ENCODE results near the gene FOXB2. TPM values are rescaled to one million over a fixed set of nuclear protein-coding genes. Genes with fewer than 3 reads are reported as not detected.

Gene FOXB2
- total RNA-seq, 4 donors from 2014 or later, result not detected

- no peak for DNase-seq
- Histone ChIP-seq H3K9me3 (no peaks in the 10 kb centered on the region), H3K4me3 (no peak overlapping the region), H3K4me1 (peaks cover 41 to 44% of the 10 kb centered on the region in 2 donors), H3K27me3 (peaks cover 98 to 100% (median 99%) of the 10 kb centered on the region in 3 donors), H3K27ac (no peak overlapping the region), H3K36me3 (no peaks in the 10 kb centered on the region)
- in situ Hi-C loops (cut with MboI; ENCODE audit: low sequenced_read_pairs in 4 of 4), result no loop called here
- intact Hi-C loops (cut with DNase I; ENCODE audit: low total_unique reads), result no loop called here
- no peak for ATAC-seq
- TF ChIP-seq CTCF (IDR thresholded peaks at IDR 0.05 in 4 of 5, conservative IDR thresholded peaks at IDR 0.05 in 1 of 5), result no peak
- TF ChIP-seq POLR2A (IDR thresholded peaks at IDR 0.05), result no peak
Observed at GRCh38 chr9:77017505-77017894, 2.0 kb upstream of the FOXB2 start.

DNA sequence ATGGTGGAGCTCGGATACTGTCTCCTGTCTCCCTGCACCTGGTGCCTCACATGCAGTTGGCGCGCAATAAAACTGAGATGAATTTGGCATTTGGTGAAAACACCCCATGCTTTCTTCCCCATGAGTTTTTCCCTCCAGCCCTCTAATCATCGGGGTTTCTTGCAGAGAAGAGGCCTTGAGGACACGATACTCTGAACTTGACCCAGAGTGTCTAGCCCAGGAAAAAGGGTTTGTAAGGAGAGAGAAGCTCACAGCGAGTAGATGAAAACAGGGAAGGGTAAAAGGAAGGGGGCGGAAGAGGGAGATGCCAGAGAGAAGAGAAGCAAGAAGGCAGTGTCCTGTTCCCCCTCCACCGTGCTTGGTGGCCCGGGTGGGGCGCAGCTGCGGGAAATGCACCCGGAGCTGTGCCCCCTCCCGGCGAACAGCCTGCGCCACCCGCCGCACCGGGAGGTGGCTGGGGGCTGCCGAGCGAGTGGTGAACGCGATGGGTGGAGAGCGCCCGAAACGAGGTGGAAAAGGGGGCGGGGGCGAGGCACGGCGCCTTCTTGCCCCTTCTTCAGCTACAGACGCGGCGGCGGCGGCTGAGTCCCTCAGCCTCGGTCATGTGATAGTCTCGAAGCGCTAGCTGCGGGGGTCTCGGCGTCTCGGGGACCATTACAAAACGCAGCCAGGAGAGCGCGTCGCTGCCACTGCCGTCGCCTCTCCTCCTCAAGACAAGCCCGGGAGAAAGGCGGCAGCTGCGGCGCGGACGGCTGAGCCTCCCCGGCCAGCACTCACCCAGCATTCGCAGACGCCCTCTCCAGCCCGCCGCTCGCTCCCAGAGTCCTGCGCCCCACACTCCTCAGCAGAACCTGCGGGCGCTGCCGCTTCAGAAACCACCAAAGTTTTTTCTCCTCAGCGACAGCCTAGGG lies 1.1 kb upstream of the FOXB2 start:
- intact Hi-C loops (cut with DNase I; ENCODE audit: low total_unique reads), result no loop called here
- Histone ChIP-seq H3K4me1 (peaks cover 41 to 42% of the 10 kb centered on the region in 2 donors), H3K27ac (no peak overlapping the region), H3K36me3 (no peaks in the 10 kb centered on the region), H3K9me3 (no peaks in the 10 kb centered on the region), H3K4me3 (peak overlapping the region; percentile 28 to 50 (median 38)), H3K27me3 (peaks cover 98 to 100% (median 99%) of the 10 kb centered on the region in 3 donors)
- TF ChIP-seq CTCF (IDR thresholded peaks at IDR 0.05 in 4 of 5, conservative IDR thresholded peaks at IDR 0.05 in 1 of 5) (no peak), POLR2A (IDR thresholded peaks at IDR 0.05) (no peak)
- in situ Hi-C loops (cut with MboI; ENCODE audit: low sequenced_read_pairs in 4 of 4), result no loop called here
- ATAC-seq (peak in 1 of 2 donors; percentile 20), DNase-seq (no peak)

DNA sequence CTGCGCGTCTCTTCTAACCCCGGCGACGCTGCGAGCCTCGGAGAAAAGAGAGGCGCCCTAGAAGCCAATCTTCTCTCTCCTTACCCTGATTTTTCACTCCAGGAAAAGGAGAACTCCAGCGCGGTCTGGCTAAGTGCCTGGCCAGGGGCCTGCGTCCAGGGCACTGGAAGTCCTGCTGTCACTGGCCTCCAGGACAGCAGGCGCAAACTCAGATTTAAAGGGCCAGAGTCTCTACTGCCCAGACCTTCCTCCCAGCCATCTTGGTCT lies 553 bp upstream of the FOXB2 start:
- peaks cover 97 to 100% (median 99%) of the 10 kb centered on the region in 3 donors for H3K27me3 ChIP-seq
- H3K4me1 ChIP-seq, result peaks cover 39 to 42% of the 10 kb centered on the region in 2 donors
- intact Hi-C loops (cut with DNase I; ENCODE audit: low total_unique reads) (no loop called here), in situ Hi-C loops (cut with MboI; ENCODE audit: low sequenced_read_pairs in 4 of 4) (no loop called here)
- H3K27ac ChIP-seq, result no peak overlapping the region
- peak in 1 of 2 donors; percentile 45 for ATAC-seq
- no peaks in the 10 kb centered on the region for H3K36me3 ChIP-seq
- peak overlapping the region; percentile 28 to 50 (median 38) for H3K4me3 ChIP-seq
- TF ChIP-seq POLR2A (IDR thresholded peaks at IDR 0.05) (no peak), CTCF (IDR thresholded peaks at IDR 0.05 in 4 of 5, conservative IDR thresholded peaks at IDR 0.05 in 1 of 5) (no peak)
- H3K9me3 ChIP-seq, result no peaks in the 10 kb centered on the region
- DNase-seq, result no peak

DNA sequence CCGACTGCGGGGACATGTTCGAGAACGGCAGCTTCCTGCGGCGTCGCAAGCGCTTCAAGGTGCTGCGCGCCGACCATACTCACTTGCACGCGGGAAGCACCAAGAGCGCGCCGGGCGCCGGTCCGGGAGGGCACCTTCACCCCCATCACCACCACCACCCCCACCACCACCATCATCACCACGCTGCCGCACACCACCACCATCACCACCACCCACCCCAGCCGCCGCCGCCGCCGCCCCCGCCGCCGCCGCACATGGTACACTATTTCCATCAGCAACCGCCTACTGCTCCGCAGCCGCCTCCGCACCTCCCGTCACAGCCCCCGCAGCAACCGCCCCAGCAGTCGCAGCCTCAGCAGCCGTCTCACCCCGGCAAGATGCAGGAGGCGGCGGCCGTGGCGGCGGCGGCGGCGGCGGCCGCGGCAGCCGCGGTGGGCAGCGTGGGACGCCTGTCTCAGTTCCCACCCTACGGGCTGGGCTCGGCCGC lies 514 bp downstream of the FOXB2 start:
- H3K4me1 ChIP-seq, result peaks cover 29 to 39% of the 10 kb centered on the region in 2 donors
- ATAC-seq, result no peak
- no peaks in the 10 kb centered on the region for H3K36me3 ChIP-seq
- peaks cover 91 to 95% (median 95%) of the 10 kb centered on the region in 3 donors for H3K27me3 ChIP-seq
- TF ChIP-seq CTCF (IDR thresholded peaks at IDR 0.05 in 4 of 5, conservative IDR thresholded peaks at IDR 0.05 in 1 of 5), result no peak
- TF ChIP-seq POLR2A (IDR thresholded peaks at IDR 0.05), result no peak
- H3K9me3 ChIP-seq, result no peaks in the 10 kb centered on the region
- H3K4me3 ChIP-seq, result peak overlapping the region in 2 of 4 donors; percentile 18 to 50
- H3K27ac ChIP-seq, result no peak overlapping the region
- no peak for DNase-seq
- in situ Hi-C loops (cut with MboI; ENCODE audit: low sequenced_read_pairs in 4 of 4) (no loop called here), intact Hi-C loops (cut with DNase I; ENCODE audit: low total_unique reads) (no loop called here)

Measured in gastrocnemius medialis (tissue), 4 donors.